Measurements from ENCODE around the gene SLC18A2. TPM values are rescaled to one million over a fixed set of nuclear protein-coding genes. Genes with fewer than 3 reads are reported as not detected.

SLC18A2 gene
- total and polyA plus RNA-seq, 2 of the 8 experiments (the other 6 are each of a cell fraction or from before 2014, with no cell fraction given) = 6.5 to 7.0 TPM

- TF ChIP-seq USF2 (IDR thresholded peaks at IDR 0.05; ENCODE audit: low read length) (no peak), TCF12 (IDR thresholded peaks at IDR 0.05; ENCODE audit: low read depth, low read length) (no peak), RBBP5 (IDR thresholded peaks at IDR 0.05; ENCODE audit: borderline replicate concordance, low read depth, low read length) (no peak), TAF7 (optimal IDR thresholded peaks at IDR 0.05; ENCODE audit: borderline replicate concordance, low read depth, low read length) (no peak), BACH1 (IDR thresholded peaks at IDR 0.05; ENCODE audit: low read length) (no peak), POLR2AphosphoS5 (IDR thresholded peaks at IDR 0.05; ENCODE audit: low read depth, low read length) (no peak), GABPA (IDR thresholded peaks at IDR 0.05; ENCODE audit: borderline replicate concordance, insufficient read depth, low read length) (no peak)
Observed at GRCh38 chr10:117262903-117263293, 22.0 kb downstream of the SLC18A2 start (continued).
